ENCODE results near the gene HEYL.

DNA sequence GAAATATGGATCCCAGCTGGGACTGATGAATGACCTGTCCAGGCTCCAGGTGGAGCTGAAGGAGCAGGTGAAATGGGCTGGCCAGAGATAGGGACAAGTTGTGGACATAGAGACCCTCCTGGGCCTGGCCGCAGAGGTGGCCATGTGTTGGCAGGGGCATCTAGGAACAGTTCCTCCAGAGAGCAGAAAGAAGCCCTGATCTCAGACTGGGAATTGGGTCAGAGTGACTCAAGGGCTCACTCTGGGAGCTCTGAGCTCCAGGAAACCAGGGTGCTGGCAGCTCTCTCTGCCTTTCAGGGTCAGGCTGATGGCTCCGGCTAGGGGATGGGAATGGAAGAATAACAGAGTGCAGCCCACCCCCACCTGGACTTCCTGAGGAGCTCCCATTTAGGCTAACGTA lies 29.5 kb upstream of the HEYL start:
- no peak for TF ChIP-seq POLR2A (IDR thresholded peaks at IDR 0.05)
- TF ChIP-seq, protein P1, sequence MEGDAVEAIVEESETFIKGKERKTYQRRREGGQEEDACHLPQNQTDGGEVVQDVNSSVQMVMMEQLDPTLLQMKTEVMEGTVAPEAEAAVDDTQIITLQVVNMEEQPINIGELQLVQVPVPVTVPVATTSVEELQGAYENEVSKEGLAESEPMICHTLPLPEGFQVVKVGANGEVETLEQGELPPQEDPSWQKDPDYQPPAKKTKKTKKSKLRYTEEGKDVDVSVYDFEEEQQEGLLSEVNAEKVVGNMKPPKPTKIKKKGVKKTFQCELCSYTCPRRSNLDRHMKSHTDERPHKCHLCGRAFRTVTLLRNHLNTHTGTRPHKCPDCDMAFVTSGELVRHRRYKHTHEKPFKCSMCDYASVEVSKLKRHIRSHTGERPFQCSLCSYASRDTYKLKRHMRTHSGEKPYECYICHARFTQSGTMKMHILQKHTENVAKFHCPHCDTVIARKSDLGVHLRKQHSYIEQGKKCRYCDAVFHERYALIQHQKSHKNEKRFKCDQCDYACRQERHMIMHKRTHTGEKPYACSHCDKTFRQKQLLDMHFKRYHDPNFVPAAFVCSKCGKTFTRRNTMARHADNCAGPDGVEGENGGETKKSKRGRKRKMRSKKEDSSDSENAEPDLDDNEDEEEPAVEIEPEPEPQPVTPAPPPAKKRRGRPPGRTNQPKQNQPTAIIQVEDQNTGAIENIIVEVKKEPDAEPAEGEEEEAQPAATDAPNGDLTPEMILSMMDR (IDR thresholded peaks at IDR 0.05) = no peak
